Kidney capillary endothelial cell (primary cell): ENCODE results near the gene RAD54L.
"Not testable (repeated sequence)": the region's sequence is repeated elsewhere in the genome, so short reads cannot be mapped to it uniquely, and the experiment has no call there.

Source experiments
- DNase-seq: peaks from one replicate; pipeline ENCODE4 v3.0.0-alpha.2; 2018; ENCODE audit warnings: low spot score

RAD54L gene

DNA sequence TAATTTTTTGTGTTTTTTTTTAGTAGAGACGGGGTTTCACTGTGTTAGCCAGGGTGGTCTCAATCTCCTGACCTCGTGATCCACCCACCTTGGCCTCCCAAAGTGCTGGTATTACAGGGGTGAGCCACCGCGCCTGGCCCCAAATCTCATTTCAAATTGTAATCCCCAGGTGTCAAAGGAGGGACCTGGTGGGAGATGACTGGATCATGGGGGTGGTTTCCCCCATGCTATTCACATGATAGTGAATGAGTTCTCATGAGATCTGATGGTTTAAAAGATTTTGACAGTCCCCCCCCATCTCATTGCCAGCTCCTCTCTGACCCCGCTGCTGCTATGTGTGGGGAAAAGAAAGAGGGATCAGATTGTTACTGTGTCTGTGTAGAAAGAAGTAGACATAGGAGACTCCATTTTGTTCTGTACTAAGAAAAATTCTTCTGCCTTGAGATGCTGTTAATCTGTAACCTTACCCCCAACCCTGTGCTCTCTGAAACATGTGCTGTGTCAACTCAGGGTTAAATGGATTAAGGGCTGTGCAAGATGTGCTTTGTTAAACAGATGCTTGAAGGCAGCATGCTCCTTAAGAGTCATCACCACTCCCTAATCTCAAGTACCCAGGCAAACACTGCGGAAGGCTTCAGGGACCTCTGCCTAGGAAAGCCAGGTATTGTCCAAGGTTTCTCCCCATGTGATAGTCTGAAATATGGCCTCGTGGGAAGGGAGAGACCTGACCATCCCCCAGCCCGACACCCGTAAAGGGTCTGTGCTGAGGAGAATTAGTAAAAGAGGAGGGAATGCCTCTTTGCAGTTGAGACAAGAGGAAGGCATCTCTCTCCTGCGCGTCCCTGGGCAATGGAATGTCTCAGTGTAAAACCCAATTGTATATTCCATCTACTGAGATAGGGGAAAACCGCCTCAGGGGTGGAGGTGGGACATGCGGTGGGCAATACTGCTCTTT, 72.7 kb downstream of the RAD54L start:
- DNase-seq: not testable (repeated sequence)

- DNase-seq: not testable (repeated sequence)
Observed at GRCh38 chr1:46322191-46322590, 74.6 kb downstream of the RAD54L start.

DNA sequence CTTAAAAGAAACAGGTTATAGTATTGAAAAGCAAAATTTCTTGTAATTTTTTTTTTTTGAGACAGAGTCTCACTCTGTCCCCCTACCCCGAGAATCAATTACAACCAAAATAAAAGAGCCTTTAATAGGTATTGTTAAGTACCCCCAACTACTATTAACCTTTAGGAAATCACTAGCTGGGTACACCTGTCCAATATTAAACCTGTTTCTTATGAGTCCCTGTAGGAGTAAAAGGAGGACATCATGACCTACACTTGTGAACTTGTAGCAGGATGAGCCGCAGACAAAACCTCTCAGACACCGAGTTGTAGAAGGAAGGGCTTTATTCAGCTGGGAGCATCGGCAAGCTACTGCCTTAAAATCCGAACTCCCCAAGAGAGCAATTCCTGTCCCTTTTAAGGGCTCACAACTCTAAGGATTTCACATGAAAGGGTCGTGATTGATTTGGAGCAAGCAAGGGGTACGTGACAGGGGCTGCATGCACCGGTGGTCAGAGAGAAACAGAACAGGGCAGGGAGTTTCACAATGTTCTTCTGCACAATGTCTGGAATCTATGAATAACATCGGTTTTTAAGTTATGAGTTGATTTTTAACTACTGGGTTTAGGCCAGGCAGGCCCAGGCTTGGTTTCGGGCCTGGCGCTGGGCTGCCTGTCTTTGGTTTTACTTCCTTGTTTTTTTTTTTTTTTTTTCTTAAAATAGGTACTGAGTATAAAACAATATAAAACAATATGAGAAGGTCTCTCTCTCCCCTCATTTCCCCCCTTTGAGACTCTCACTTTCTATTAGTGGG, 77.9 kb downstream of the RAD54L start:
- DNase-seq: not testable (repeated sequence)
